Progenitor cell of endocrine pancreas (in vitro differentiated cells): Measurements from ENCODE around the gene MEX3A. TPM values are rescaled to one million over a fixed set of nuclear protein-coding genes. Genes with fewer than 3 reads are reported as not detected.
"Not testable (repeated sequence)": the region's sequence is repeated elsewhere in the genome, so short reads cannot be mapped to it uniquely, and the experiment has no call there.

ENCODE experiments used
- DNase-seq: peaks from one replicate; pipeline ENCODE4 v3.0.0; 2021; ENCODE audit warnings: low spot score; ENCODE audit not compliant: unreplicated experiment
- H3K27ac Mint-ChIP-seq: 2 replicates; pipeline ENCODE4 v1.8.0; 2021; ENCODE audit warnings: mild to moderate bottlenecking, moderate library complexity, mixed read lengths
- H3K27me3 Mint-ChIP-seq: 2 replicates; pipeline ENCODE4 v1.8.0; 2021; ENCODE audit warnings: mixed read lengths
- H3K36me3 Mint-ChIP-seq: 2 replicates; pipeline ENCODE4 v1.8.0; 2022; ENCODE audit warnings: mixed read lengths; ENCODE audit not compliant: insufficient read depth
- H3K4me1 Mint-ChIP-seq: 2 replicates; pipeline ENCODE4 v1.8.0; 2021; ENCODE audit warnings: low read depth, mixed read lengths
- H3K4me3 Mint-ChIP-seq: 2 replicates; pipeline ENCODE4 v1.8.0; 2021; ENCODE audit warnings: low read depth, mild to moderate bottlenecking, moderate library complexity, mixed read lengths
- H3K9me3 Mint-ChIP-seq: 2 replicates; pipeline ENCODE4 v1.8.0; 2021; ENCODE audit warnings: low read depth, mixed read lengths
- total RNA-seq: library from RNA; stranded (reverse); gene quantifications from 2 replicates; pipeline ENCODE4 v1.2.1, GENCODE V29; 2021
- TF ChIP-seq, protein P1 (sequence below): fragments of 200-600 bp; sonication (generic); IDR thresholded peaks from one replicate; pipeline ENCODE4 v1.5.0; 2021; ENCODE audit warnings: antibody characterized with exemption, mild to moderate bottlenecking; ENCODE audit not compliant: unreplicated experiment

MEX3A gene
- total RNA-seq, 1 donor from 2014 or later, result 112 TPM

DNA sequence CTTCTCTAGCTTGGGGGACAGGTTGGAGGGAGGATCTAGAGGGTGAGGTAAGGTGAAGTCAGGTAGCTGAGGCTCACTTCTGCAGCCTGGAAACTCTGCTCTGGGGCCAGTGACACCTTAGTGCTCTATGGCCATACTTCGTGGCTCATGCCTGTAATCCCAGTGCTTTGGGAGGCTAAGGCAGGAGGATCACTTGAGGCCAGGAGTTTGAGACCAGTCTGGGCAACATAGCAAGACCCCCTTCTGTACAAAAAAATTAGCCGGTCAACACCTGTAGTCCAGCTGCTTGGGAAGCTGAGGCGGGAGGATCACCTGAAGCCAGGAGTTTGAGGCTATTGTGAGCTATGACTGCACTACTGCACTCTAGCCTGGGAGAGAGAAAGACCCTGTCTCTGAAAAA lies 38.1 kb upstream of the MEX3A start:
- Mint-ChIP-seq H3K27me3 (no peaks in the 10 kb centered on the region), H3K27ac (no peak overlapping the region)
- TF ChIP-seq, protein P1, sequence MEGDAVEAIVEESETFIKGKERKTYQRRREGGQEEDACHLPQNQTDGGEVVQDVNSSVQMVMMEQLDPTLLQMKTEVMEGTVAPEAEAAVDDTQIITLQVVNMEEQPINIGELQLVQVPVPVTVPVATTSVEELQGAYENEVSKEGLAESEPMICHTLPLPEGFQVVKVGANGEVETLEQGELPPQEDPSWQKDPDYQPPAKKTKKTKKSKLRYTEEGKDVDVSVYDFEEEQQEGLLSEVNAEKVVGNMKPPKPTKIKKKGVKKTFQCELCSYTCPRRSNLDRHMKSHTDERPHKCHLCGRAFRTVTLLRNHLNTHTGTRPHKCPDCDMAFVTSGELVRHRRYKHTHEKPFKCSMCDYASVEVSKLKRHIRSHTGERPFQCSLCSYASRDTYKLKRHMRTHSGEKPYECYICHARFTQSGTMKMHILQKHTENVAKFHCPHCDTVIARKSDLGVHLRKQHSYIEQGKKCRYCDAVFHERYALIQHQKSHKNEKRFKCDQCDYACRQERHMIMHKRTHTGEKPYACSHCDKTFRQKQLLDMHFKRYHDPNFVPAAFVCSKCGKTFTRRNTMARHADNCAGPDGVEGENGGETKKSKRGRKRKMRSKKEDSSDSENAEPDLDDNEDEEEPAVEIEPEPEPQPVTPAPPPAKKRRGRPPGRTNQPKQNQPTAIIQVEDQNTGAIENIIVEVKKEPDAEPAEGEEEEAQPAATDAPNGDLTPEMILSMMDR, result no peak

DNA sequence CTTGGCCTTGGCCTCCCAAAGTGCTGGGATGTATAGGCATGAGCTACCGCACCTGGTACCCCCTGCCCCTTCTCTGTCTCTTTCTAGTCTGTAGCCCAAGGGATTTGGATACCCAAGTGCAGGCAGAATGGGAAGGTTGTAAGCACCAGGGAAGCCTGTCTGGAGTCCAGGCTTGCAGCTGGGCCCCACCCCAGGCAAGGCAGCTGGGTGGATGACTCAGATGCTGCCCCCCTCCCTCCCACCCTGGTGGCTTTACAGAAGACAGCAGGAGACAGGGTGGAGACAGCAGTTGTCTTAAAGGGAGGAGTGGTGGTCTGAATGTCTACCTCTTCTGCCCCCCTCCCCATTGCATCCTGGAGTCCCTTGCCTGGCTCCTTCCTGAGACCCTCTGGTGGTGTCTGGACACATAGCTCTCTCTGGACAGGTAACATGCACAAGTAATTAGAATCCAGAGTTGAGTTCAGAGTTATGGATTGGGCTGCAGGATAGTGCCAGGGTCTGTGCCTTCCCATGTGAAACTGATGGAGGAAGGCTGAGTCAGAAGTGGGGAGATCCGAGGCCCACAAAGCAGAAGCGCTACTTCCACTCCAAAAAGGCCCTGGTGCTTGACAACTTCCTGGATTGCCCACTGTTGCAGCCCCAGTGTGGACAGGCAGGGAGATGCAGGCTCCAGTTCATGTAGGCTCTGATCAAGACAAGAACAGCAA lies 37.4 kb upstream of the MEX3A start:
- DNase-seq, result no peak
- Mint-ChIP-seq H3K4me3 (no peak overlapping the region), H3K9me3 (no peaks in the 10 kb centered on the region), H3K27me3 (peaks cover 3% of the 10 kb centered on the region), H3K4me1 (peaks cover 30% of the 10 kb centered on the region), H3K27ac (peak overlapping the region; percentile 71), H3K36me3 (peaks cover 12% of the 10 kb centered on the region)
- TF ChIP-seq, protein P1, result no peak

More for the DNA sequence above, 38.1 kb upstream of the MEX3A start:
- H3K4me1 Mint-ChIP-seq, result peaks cover 29% of the 10 kb centered on the region
- no peak for DNase-seq
- peaks cover 13% of the 10 kb centered on the region for H3K36me3 Mint-ChIP-seq
- no peak overlapping the region for H3K4me3 Mint-ChIP-seq
- no peaks in the 10 kb centered on the region for H3K9me3 Mint-ChIP-seq

DNA sequence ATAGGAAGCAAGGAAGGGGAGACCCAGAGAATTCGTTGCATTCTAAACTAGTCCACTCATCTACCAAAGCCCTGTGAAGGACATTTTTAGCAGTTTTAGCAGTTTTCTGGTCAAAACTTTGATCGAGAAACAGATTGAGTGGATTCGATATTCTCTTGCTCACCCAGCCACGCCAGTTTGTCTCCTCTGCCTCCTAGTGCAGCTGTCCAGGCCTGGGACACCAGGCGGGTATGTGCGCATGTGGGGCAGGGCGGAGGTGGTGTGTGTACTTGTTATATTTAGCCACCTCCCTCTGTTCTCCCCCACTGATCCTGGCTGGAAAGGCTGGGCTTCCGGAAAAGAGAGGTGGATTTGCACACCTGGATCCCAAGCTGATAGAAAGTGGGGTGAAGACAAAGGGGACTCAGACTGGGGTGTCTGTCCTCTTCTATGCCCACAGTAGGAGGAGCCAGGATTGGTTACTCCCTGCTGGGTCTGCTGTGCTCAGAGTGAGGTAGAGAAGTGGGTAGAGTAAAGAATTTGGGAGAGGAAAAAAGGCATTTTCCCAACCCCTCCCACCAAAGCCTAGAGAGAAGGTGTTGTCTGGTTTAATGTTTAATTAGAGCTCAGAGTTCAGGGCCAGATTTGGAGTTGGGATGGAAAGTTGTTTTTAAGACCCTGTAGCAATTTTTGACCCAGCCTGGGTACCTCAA lies 36.1 kb upstream of the MEX3A start:
- DNase-seq, result no peak
- no peak overlapping the region for H3K4me3 Mint-ChIP-seq
- no peaks in the 10 kb centered on the region for H3K9me3 Mint-ChIP-seq
- peaks cover 14% of the 10 kb centered on the region for H3K36me3 Mint-ChIP-seq
- peaks cover 29% of the 10 kb centered on the region for H3K4me1 Mint-ChIP-seq
- TF ChIP-seq, protein P1, result no peak
- H3K27ac Mint-ChIP-seq, result peak overlapping the region; percentile 47
- H3K27me3 Mint-ChIP-seq, result peaks cover 8% of the 10 kb centered on the region

DNA sequence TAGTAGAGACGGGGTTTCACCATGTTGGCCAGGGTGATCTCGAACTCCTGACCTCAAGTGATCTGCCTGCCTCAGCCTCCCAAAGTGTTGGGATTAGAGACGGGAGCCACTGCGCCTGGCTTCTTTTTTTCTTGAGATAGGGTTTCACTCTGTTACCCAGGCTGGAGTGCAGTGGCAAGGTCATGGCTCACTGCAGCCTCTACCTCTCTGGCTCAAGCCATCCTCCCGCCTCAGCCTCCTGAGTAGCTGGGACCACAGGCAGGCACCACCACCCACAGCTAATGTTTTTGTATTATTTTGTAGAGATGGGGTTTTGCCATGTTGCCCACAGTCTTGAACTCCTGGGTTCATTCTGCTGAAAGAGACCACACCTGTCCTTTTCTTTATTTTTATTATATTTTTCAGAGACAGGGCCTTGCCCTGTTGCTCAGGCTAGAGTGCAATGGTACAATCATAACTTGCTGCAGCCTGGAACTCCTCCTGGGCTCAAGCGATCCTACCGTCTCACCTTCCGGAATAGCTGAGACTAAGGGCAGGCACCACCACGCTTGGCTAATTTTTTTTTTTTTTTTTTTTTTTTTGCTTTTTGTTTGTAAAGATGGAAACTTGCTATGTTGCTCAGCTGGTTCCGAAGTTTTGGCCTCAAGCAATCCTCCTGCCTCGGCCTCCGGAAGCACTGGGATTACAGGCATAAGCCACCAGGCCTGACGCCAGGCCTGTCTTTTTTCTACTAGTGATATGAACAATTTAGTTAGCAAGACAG lies 35.3 kb upstream of the MEX3A start:
- Mint-ChIP-seq H3K4me3 (no peak overlapping the region), H3K27ac (no peak overlapping the region)

DNA sequence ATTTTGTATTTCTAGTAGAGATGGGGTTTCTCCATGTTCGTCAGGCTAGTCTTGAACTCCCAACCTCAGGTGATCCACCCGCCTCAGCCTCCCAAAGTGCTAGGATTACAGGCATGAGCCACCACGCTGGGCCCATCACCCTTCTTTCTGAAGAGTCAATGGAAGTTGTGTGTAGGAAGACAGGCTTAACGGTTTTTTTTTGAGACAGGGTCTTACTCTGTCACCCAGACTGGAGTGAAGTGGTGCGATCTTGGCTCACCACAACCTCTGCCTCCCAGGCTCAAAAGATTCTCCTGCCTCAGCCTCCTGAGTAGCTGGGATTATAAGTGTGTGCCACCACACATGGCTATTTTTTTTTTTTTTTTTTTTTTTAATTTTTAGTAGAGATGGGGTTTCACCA lies 34.5 kb upstream of the MEX3A start:
- not testable (repeated sequence) for H3K27me3 Mint-ChIP-seq, H3K9me3 Mint-ChIP-seq, DNase-seq, H3K27ac Mint-ChIP-seq
- Mint-ChIP-seq H3K4me3 (peak overlapping the region; percentile 40), H3K4me1 (peaks cover 18% of the 10 kb centered on the region), H3K36me3 (peaks cover 14% of the 10 kb centered on the region)

More for the DNA sequence above, 35.3 kb upstream of the MEX3A start:
- Mint-ChIP-seq H3K4me1 (peaks cover 21% of the 10 kb centered on the region), H3K36me3 (peaks cover 14% of the 10 kb centered on the region), H3K27me3 (peaks cover 8% of the 10 kb centered on the region), H3K9me3 (no peaks in the 10 kb centered on the region)
- TF ChIP-seq, protein P1, result no peak
- DNase-seq, result no peak
